NB4 (cell line): ENCODE measurements around the gene GPR89B.

Source experiments
- DNase-seq: peaks from one replicate; pipeline ENCODE4 v3.0.0; 2010; ENCODE audit warnings: low read depth
- H3K4me3 ChIP-seq: one replicate; pipeline ENCODE4 v1.5.1; 2011; ENCODE audit warnings: mild to moderate bottlenecking, low read depth, low read length, moderate library complexity
- MYC ChIP-seq: IDR thresholded peaks from 2 replicates; pipeline ENCODE4 v1.6.1; 2011; ENCODE audit warnings: low read depth, low read length
- POLR2A ChIP-seq: IDR thresholded peaks from 2 replicates; pipeline ENCODE4 v1.6.1; 2011; ENCODE audit warnings: mild to moderate bottlenecking; ENCODE audit not compliant: insufficient read length; ENCODE audit errors: extremely low read depth
- TF ChIP-seq, protein P1 (sequence below): IDR thresholded peaks from one replicate; pipeline ENCODE4 v1.5.1; 2012; ENCODE audit warnings: low read depth, low read length
- TF ChIP-seq, protein P2 (sequence below): IDR thresholded peaks from 2 replicates; pipeline ENCODE4 v1.6.1; 2011; ENCODE audit warnings: low read depth, low read length

GPR89B gene

DNA sequence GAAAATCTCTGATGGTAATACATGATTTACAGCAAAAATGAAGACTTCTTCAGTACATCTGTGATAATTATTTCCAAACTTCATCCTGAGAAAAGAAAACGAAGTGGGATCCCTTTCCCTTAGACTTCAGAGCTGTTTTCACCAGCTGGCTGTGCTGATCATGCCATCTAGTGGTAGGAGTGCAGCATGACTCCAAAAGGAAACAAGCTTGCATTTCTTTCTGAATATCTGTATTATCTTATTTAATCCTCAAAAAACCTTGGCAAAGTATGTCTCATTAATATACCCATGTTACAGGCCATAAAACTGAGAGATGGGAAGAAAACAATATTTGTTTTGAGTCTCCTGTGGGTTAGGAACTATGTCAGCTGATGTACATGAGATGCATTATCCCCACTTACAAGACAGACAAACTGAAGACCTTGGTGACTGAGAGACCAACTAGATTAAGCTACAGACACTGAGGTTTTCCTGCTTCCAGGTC lies 35.4 kb upstream of the GPR89B start:
- TF ChIP-seq, protein P1, sequence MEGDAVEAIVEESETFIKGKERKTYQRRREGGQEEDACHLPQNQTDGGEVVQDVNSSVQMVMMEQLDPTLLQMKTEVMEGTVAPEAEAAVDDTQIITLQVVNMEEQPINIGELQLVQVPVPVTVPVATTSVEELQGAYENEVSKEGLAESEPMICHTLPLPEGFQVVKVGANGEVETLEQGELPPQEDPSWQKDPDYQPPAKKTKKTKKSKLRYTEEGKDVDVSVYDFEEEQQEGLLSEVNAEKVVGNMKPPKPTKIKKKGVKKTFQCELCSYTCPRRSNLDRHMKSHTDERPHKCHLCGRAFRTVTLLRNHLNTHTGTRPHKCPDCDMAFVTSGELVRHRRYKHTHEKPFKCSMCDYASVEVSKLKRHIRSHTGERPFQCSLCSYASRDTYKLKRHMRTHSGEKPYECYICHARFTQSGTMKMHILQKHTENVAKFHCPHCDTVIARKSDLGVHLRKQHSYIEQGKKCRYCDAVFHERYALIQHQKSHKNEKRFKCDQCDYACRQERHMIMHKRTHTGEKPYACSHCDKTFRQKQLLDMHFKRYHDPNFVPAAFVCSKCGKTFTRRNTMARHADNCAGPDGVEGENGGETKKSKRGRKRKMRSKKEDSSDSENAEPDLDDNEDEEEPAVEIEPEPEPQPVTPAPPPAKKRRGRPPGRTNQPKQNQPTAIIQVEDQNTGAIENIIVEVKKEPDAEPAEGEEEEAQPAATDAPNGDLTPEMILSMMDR, result peak; percentile 94
- TF ChIP-seq POLR2A, result no peak
- DNase-seq, result peak; percentile 47
- H3K4me3 ChIP-seq, result no peak overlapping the region

DNA sequence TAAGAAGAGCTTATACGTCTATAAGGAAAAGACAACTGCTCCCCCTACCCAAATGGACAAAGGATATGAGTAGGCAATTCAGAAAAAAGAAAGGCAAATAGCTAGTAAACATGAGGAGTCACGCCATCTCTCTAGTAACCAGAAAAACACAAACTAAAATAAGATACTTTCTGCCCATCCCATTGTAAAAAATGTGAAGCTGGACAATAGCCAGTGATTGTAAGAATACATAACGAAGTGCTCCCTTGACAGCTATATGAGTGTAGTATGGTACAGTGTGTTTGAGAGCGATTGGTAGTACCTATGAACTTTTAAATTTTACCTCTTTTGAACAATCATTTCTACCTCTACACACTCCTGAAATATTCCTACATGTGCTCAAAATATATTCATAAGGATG lies 33.1 kb upstream of the GPR89B start:
- TF ChIP-seq, protein P2, sequence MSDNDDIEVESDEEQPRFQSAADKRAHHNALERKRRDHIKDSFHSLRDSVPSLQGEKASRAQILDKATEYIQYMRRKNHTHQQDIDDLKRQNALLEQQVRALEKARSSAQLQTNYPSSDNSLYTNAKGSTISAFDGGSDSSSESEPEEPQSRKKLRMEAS, result no peak
- no peak for TF ChIP-seq MYC
- H3K4me3 ChIP-seq, result no peak overlapping the region
- no peak for DNase-seq

DNA sequence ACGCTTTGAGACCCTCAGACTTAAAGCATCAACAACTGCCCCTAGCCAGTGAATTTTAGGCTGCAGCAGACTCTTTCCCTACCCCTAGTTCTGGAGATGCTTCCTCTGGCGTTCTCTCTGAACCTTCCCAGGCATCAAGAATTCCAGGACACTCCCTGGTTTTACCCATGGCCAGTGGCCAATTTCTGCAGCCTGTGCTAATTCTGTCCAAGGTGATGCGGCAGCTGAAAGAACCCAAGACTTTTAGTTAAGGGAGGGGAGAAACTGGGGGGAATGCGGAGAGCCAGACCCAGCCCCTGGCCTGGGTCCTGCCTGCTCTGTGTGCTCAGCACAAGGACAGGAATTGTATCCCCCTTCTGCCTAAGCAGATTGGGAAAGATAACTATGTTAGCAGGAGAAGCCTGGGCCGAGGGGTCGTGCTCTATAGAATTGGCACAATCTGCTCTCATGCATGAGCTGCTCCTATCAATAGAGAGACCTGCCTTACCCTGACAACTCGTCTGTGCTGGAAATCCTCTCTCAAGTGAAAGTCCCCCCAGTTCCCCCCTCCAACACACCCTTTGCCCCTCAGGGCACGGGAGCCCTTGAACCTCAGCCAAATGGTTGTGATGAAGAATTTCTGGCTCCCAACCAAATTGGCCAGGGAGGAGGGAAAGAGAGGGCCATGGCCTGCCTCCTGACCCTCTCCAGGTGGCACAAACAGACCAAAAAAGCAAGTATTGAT lies 31.0 kb upstream of the GPR89B start:
- TF ChIP-seq, protein P2, result no peak
- TF ChIP-seq MYC, result no peak
- TF ChIP-seq, protein P1, result no peak
- no peak overlapping the region for H3K4me3 ChIP-seq
- no peak for DNase-seq

DNA sequence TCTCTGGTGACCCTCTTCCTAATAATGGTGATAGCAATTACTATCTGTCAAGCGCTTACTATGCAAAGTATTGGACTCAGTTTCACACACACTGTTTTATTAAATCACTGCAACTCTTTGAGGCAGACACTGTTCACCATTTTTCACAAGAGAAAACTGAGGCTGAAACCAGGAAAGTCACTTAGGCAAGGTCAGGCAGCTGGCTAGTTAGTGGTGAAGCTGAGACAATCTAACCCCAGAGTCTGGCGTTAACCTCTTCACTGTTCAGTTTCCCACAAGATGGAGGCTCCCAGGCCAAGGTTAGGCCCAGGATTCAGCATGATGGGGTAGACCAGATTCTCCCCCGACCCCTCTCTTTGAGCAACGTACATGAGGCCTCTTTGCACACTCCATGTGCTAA lies 30.4 kb upstream of the GPR89B start:
- DNase-seq, result no peak
- no peak overlapping the region for H3K4me3 ChIP-seq
- TF ChIP-seq POLR2A, result no peak
- TF ChIP-seq, protein P1, result no peak
- TF ChIP-seq MYC, result no peak
- TF ChIP-seq, protein P2, result no peak

DNA sequence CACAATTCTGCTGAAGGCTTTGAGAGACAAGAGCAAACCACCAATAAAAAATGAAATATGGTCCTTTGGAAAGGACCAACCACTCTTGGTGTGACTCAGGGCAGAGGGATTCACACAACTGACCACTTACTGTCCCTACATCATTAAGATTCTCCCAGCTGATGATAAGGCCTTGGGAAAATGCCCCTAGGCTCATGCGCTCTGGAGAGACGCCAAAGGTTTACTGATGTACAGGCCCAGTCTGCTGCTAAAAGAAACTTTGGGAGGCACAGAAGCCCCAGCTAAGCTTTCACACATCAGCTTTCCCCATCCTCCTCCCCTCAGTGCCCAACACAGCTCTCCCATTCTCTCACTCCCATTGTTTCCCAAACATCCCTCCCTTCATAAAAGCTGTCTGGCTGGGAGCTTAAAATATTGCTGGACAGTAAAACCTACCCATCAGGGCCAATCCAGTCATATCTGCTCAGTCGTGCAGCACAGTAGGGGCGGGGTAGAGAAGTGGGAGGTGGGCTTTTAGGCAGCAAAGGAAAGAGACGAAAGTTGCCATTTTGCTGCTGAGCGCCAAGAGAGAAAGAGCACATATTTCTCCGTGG lies 25.9 kb upstream of the GPR89B start, which contains the start of gene GJA8:
TSS of gene GJA8 (plus strand) at position 543 of the 593 bp plus-strand sequence. CDS start 5,161 bp downstream, outside the sequence.
- DNase-seq, result no peak
- H3K4me3 ChIP-seq, result no peak within 1 kb of the TSS
- TF ChIP-seq POLR2A (no peak), MYC (no peak)
- TF ChIP-seq, protein P2, result no peak
- TF ChIP-seq, protein P1, result no peak

DNA sequence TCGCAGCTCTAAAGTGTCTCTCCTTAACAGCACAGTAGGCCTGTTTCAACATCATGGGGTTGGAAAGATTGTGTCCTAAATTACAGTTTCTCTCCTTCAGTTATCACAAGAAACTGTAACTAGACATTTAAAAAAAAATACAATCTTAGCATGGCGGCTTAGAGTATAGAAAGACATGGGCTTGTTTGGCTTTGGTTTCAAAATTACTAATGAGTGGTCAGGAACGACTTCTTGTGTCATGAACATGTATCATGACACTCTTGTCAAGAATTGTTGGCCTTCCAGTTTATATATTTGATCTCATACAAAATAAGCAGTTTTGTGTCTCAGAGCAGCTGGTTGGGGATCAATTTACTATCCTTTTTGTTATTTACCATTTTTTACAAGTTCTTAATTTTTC lies 23.5 kb upstream of the GPR89B start:
- TF ChIP-seq POLR2A (no peak), MYC (no peak)
- TF ChIP-seq, protein P1, result no peak
- TF ChIP-seq, protein P2, result no peak

More for the DNA sequence above, 23.5 kb upstream of the GPR89B start:
- H3K4me3 ChIP-seq, result no peak overlapping the region
- DNase-seq, result no peak
